Hepatocyte (in vitro differentiated cells): ENCODE measurements around the gene CEBPG.

Experiments
- EZH2 ChIP-seq: fragments of 200-600 bp; sonication (generic); IDR thresholded peaks from 2 replicates; pipeline ENCODE4 v1.6.1; 2016; ENCODE audit warnings: antibody characterized with exemption, mild to moderate bottlenecking, borderline replicate concordance
- TF ChIP-seq, protein P1 (sequence below): fragments of 200-600 bp; sonication (generic); IDR thresholded peaks from 2 replicates; pipeline ENCODE4 v1.5.1; 2016; ENCODE audit warnings: antibody characterized with exemption, mild to moderate bottlenecking; ENCODE audit not compliant: poor library complexity

DNA sequence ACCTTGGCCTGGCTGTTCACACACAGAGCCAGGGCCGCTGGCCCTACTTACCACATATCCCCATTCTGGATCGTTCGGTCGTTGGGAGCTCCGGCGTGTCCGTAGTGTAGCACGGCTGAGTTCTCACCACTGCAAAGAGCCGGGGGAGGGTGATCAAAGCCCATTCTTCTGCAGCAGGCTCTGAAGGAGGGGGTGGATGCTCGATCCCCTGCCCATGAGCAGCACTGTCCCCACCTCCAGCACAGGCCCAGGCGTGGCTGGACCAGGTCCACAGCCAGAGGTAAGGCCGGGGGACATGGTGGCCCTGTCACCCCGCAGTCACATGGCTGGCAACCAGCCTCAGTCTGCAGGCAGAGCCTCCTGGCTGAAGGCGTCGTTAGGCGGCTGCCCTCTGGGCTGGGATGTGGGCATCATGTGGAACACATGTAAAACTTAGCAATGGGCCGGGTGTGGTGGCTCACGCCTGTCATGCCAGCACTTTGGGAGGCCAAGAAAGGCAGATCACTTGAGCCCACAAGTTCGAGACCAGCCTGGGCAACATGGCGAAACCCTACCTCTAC, 38.2 kb downstream of the CEBPG start:
- TF ChIP-seq, protein P1, sequence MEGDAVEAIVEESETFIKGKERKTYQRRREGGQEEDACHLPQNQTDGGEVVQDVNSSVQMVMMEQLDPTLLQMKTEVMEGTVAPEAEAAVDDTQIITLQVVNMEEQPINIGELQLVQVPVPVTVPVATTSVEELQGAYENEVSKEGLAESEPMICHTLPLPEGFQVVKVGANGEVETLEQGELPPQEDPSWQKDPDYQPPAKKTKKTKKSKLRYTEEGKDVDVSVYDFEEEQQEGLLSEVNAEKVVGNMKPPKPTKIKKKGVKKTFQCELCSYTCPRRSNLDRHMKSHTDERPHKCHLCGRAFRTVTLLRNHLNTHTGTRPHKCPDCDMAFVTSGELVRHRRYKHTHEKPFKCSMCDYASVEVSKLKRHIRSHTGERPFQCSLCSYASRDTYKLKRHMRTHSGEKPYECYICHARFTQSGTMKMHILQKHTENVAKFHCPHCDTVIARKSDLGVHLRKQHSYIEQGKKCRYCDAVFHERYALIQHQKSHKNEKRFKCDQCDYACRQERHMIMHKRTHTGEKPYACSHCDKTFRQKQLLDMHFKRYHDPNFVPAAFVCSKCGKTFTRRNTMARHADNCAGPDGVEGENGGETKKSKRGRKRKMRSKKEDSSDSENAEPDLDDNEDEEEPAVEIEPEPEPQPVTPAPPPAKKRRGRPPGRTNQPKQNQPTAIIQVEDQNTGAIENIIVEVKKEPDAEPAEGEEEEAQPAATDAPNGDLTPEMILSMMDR: no peak
- no peak for TF ChIP-seq EZH2
